Naive thymus-derived CD4-positive, alpha-beta T cell (primary cell): ENCODE measurements around the gene ZSCAN22. TPM values are rescaled to one million over a fixed set of nuclear protein-coding genes. Genes with fewer than 3 reads are reported as not detected.

Experiments used
- ATAC-seq: fragments of 150-1000 bp; cut with Tn5 transposase; 2 replicates; pipeline ENCODE4 v1.10.0; 2021; ENCODE audit warnings: mild to moderate bottlenecking, moderate library complexity
- CTCF ChIA-PET: fragments of 350-600 bp; sonication (Branson Sonifier 250); formaldehyde crosslinking; loops from one replicate; lab custom pipeline; 2021; ENCODE audit warnings: antibody characterized with exemption; lab: Charles Lee
- POLR2A ChIA-PET: fragments of 350-600 bp; sonication (Branson Sonifier 250); formaldehyde crosslinking; loops from one replicate; lab custom pipeline; 2021; ENCODE audit warnings: antibody characterized with exemption, inconsistent platforms; lab: Charles Lee
- DNase-seq, 9 donors: peaks; one replicate each; pipeline versions ENCODE4 v3.0.0 to v3.0.0-alpha.2; 2020 to 2022; ENCODE audit warnings: mixed read lengths in 1 of 9
- H3K27ac ChIP-seq: one replicate; pipeline ENCODE4 v1.7.0; 2013; ENCODE audit warnings: mild to moderate bottlenecking, low read depth, low read length, moderate library complexity
- H3K27me3 ChIP-seq, 2 donors: one replicate each; pipeline ENCODE4 v1.7.0; 2013; ENCODE audit warnings: low read length in 2 of 2, mild to moderate bottlenecking in 2 of 2, moderate library complexity in 2 of 2; ENCODE audit not compliant: control insufficient read depth in 2 of 2, insufficient read depth in 2 of 2
- H3K36me3 ChIP-seq, 3 experiments: 1 replicate in 2 of 3; 2 replicates in 1 of 3; pipeline ENCODE4 v1.7.0; 2013; ENCODE audit warnings: low read length in 3 of 3, mild to moderate bottlenecking in 3 of 3, moderate library complexity in 1 of 3; ENCODE audit not compliant: insufficient read depth in 3 of 3, control insufficient read depth in 2 of 3
- H3K4me1 ChIP-seq, 2 donors: one replicate each; pipeline ENCODE4 v1.7.0; 2013; ENCODE audit warnings: low read length in 2 of 2, mild to moderate bottlenecking in 2 of 2, moderate library complexity in 1 of 2; ENCODE audit not compliant: control insufficient read depth in 2 of 2, insufficient read depth in 2 of 2
- H3K4me3 ChIP-seq: 2 replicates; pipeline ENCODE4 v1.7.0; 2013; ENCODE audit warnings: mild to moderate bottlenecking, low read length
- H3K9me3 ChIP-seq, 3 experiments: 1 replicate in 2 of 3; 2 replicates in 1 of 3; pipeline ENCODE4 v1.7.0; 2013; ENCODE audit warnings: low read length in 3 of 3; ENCODE audit not compliant: control insufficient read depth in 2 of 3
- H3K27ac Mint-ChIP-seq, 9 donors: one replicate each; pipeline ENCODE4 v1.8.0; 2020 to 2022; ENCODE audit warnings: mixed read lengths in 9 of 9, mild to moderate bottlenecking in 8 of 9, moderate library complexity in 5 of 9, inconsistent platforms in 2 of 9
- H3K27me3 Mint-ChIP-seq, 5 donors: one replicate each; pipeline ENCODE4 v1.8.0; 2021 to 2022; ENCODE audit warnings: mixed read lengths in 5 of 5, mild to moderate bottlenecking in 1 of 5
- H3K36me3 Mint-ChIP-seq, 5 donors: one replicate each; pipeline ENCODE4 v1.8.0; 2020 to 2022; ENCODE audit warnings: mixed read lengths in 5 of 5, mild to moderate bottlenecking in 3 of 5, inconsistent platforms in 1 of 5
- H3K4me1 Mint-ChIP-seq, 7 donors: one replicate each; pipeline ENCODE4 v1.8.0; 2020 to 2022; ENCODE audit warnings: mixed read lengths in 7 of 7, mild to moderate bottlenecking in 3 of 7, inconsistent platforms in 1 of 7
- H3K4me3 Mint-ChIP-seq, 10 donors: one replicate each; pipeline ENCODE4 v1.8.0; 2020 to 2022; ENCODE audit warnings: mild to moderate bottlenecking in 10 of 10, mixed read lengths in 10 of 10, moderate library complexity in 6 of 10, inconsistent platforms in 2 of 10
- H3K9me3 Mint-ChIP-seq, 11 donors: one replicate each; pipeline ENCODE4 v1.8.0; 2020 to 2022; ENCODE audit warnings: mixed read lengths in 11 of 11, mild to moderate bottlenecking in 4 of 11, inconsistent platforms in 1 of 11, moderate library complexity in 1 of 11
- intact Hi-C, 2 donors: fragments of 100-400 bp; cut with micrococcal nuclease; formaldehyde crosslinking; loops; one replicate each; pipeline ENCODE4 v1.15.1; 2023
- polyA plus RNA-seq, 2 donors: library from polyadenylated mRNA; unstranded; fragments of 300-500 nt; fragmentation: Illumina TruSeq; gene quantifications; one replicate each; pipeline ENCODE4 v1.2.3, GENCODE V29; 2021
- total RNA-seq, 6 experiments: library from RNA in 5 of 6; stranded (reverse) in 5 of 6; gene quantifications; 1 replicate in 5 of 6; 2 replicates in 1 of 6; pipeline ENCODE4 v1.2.3 and lab custom pipeline; 2021 to 2026

Gene ZSCAN22
- 1 to 10 TPM; 1.1 to 6.0 (median 4.5) TPM for total RNA-seq
- 1 to 10 TPM; 1.3 to 3.6 TPM for polyA plus RNA-seq
- total RNA-seq (lab: John Stamatoyannopoulos, UW): 5.1 reads per million, percentile 24 among the genes with 10 or more reads in this experiment

DNA sequence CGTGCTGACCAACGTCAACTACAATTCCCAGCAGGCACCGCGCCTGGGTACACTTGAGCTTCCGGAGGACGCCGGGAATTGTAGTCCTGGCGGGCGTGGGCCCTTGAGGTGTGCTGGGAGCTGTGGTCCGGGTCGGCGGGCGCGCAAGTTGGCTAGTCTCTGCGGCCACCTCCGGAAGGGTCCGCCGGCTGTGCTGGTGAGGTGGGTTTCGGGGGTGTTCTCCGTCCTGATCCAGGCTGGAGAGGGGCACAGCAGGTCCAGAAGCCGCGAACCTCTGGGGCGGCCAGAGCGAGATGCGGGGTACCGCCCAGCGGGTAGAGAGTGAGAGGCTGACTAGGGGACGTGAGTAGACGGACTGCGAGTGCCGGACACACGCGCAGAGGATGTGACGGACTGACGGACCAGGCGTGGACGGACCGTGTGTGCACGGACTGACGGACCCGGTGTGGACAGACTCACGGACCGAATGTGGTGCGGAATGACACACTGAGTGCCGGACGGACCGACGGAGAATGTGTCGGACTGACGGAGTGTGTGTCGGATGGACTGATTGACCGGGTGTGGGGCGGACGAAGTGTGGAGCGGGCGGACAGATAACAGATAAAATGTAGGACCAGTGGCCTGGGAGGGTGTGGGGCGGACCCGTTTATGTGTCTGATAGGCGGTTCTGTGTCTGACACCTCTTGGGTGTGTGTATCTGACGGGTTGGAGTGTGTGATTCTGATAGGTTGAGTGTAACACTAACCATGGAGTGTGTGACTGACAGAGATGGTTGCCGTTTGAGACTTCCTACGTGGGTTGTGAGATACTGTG lies at the start of gene ZSCAN22:
TSS of gene ZSCAN22 (plus strand) at position 81 of the 813 bp plus-strand sequence. CDS start 7,809 bp downstream, outside the sequence.
- H3K36me3 ChIP-seq: peaks cover 0 to 4% (median 0%) of the 10 kb centered on the region in 3 experiments
- H3K27me3 ChIP-seq: no peaks in the 10 kb centered on the region
- H3K27me3 Mint-ChIP-seq: no peaks in the 10 kb centered on the region
- H3K4me3 Mint-ChIP-seq: no peak within 1 kb of the TSS
- CTCF ChIA-PET: no interaction called here
- H3K4me1 ChIP-seq: peaks cover 14 to 16% of the 10 kb centered on the region in 2 donors
- peak within 1 kb of the TSS; percentile 95 for H3K4me3 ChIP-seq
- peak within 1 kb of the TSS; percentile 72 for H3K27ac ChIP-seq
- peak; percentile 90 for ATAC-seq
- POLR2A ChIA-PET: interaction anchor here (0.7 to 1.9 kb wide), 9 partner anchors 24 to 248 kb away, joined by 3 to 13 read pairs (median 3); partner anchors contain the start of genes ZBTB45, ZNF274 and ZNF497
- DNase-seq: peak; percentile 65 to 89 (median 78)
- no peaks in the 10 kb centered on the region for H3K9me3 ChIP-seq
- peaks cover 0 to 10% (median 6%) of the 10 kb centered on the region in 7 donors for H3K4me1 Mint-ChIP-seq
- H3K36me3 Mint-ChIP-seq: peaks cover 6 to 13% (median 12%) of the 10 kb centered on the region in 5 donors
- intact Hi-C loops: loop anchor here (1.0 to 2.0 kb wide), 15 partner anchors 20 to 192 kb away; partner anchors contain the start of genes ERVK3-1 (in 2 of the 2), ZBTB45 (in 2 of the 2), ZNF132 (in 2 of the 2) and ZNF274 (in 2 of the 2)
- H3K27ac Mint-ChIP-seq: no peak within 1 kb of the TSS
- no peaks in the 10 kb centered on the region for H3K9me3 Mint-ChIP-seq

- Mint-ChIP-seq H3K4me3 (peak overlapping the region in 9 of 10 donors; percentile 17 to 98 (median 70)), H3K4me1 (peaks cover 28 to 60% (median 38%) of the 10 kb centered on the region in 7 donors), H3K27ac (peak overlapping the region in 2 of 9 donors; percentile 43 to 60), H3K36me3 (peaks cover 8 to 68% (median 43%) of the 10 kb centered on the region in 5 donors), H3K27me3 (no peaks in the 10 kb centered on the region), H3K9me3 (peaks cover 0 to 37% (median 24%) of the 10 kb centered on the region in 11 donors)
- Histone ChIP-seq H3K27me3 (no peaks in the 10 kb centered on the region), H3K36me3 (peaks cover 0 to 43% (median 0%) of the 10 kb centered on the region in 3 experiments), H3K4me3 (no peak overlapping the region), H3K9me3 (peaks cover 0 to 29% (median under 1%) of the 10 kb centered on the region in 3 experiments), H3K4me1 (peaks cover 12 to 15% of the 10 kb centered on the region in 2 donors), H3K27ac (no peak overlapping the region)
- ChIA-PET POLR2A (interaction anchor here (2.3 kb wide), 1 partner anchor 94 kb away, joined by 11 read pairs; the partner anchor contains the start of gene ZNF274), CTCF (no interaction called here)
- DNase-seq (no peak), ATAC-seq (no peak)
- intact Hi-C loops: loop anchor here (5.0 kb wide), 2 partner anchors 50 to 800 kb away; partner anchors contain the start of genes ZNF544 (in 1 of the 2) and ZNF772 (in 1 of the 2)
Measured at GRCh38 chr19:58277197-58277596, 49.6 kb upstream of the ZSCAN22 start.

DNA sequence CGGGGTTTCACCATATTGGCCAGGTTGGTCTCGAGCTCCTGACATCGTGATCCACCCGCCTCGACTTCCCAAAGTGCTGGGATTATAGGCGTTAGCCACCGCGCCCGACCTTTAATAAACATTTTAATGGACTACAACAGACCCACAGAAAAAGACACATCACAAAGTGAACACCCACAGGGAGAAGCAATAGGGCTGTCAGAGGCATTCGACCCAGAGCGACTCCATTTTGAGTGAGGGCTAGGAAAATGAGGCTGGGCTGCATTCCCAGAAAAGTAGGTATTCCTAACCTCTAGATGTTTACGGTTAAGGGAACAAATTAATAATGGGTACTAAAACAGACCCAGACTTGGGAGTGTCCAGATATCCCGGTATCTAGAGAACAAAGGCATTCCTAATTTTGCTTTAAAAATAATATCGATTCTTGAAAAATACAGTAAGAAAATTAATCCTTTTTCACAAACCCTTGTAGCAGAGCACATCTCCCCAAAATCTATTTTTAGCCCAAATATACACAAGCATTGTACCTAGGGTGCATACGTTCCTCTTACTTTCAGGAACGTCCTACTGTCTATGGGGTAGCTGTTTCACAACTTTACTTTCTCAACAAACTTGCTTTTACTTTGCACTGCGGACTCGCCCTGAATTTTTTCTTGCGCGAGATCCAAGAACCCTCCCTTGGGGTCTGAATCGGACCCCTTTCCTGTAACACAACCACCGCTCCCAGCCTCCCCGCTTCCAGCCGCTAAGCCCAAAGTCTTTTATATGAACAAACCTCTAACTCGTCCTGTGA lies 48.9 kb upstream of the ZSCAN22 start:
- peak overlapping the region; percentile 93 for H3K4me3 ChIP-seq
- Mint-ChIP-seq H3K36me3 (peaks cover 8 to 68% (median 41%) of the 10 kb centered on the region in 5 donors), H3K9me3 (peaks cover 0 to 31% (median 17%) of the 10 kb centered on the region in 11 donors), H3K4me3 (peak overlapping the region; percentile 89 to 99 (median 95)), H3K4me1 (peaks cover 28 to 63% (median 42%) of the 10 kb centered on the region in 7 donors), H3K27ac (peak overlapping the region; percentile 88 to 97 (median 96)), H3K27me3 (no peaks in the 10 kb centered on the region)
- no peaks in the 10 kb centered on the region for H3K27me3 ChIP-seq
- peaks cover 0 to 38% (median 0%) of the 10 kb centered on the region in 3 experiments for H3K36me3 ChIP-seq
- ATAC-seq (no peak), DNase-seq (no peak)
- ChIA-PET POLR2A (interaction anchor here (0.6 to 2.3 kb wide), 12 partner anchors 8 to 130 kb away, joined by 3 to 21 read pairs (median 4); partner anchors contain the start of genes ERVK3-1, ZNF274, ZNF497 and ZNF544), CTCF (no interaction called here)
- intact Hi-C loops: loop anchor here (1.0 to 5.0 kb wide), 22 partner anchors 27 to 915 kb away; partner anchors contain the start of genes ERVK3-1 (in 2 of the 2), ZNF132 (in 2 of the 2), ZNF274 (in 2 of the 2) and ZNF497 (in 2 of the 2)
- H3K4me1 ChIP-seq: peaks cover 12 to 15% of the 10 kb centered on the region in 2 donors
- peak overlapping the region; percentile 80 for H3K27ac ChIP-seq
- peaks cover 0 to 24% (median 0%) of the 10 kb centered on the region in 3 experiments for H3K9me3 ChIP-seq

DNA sequence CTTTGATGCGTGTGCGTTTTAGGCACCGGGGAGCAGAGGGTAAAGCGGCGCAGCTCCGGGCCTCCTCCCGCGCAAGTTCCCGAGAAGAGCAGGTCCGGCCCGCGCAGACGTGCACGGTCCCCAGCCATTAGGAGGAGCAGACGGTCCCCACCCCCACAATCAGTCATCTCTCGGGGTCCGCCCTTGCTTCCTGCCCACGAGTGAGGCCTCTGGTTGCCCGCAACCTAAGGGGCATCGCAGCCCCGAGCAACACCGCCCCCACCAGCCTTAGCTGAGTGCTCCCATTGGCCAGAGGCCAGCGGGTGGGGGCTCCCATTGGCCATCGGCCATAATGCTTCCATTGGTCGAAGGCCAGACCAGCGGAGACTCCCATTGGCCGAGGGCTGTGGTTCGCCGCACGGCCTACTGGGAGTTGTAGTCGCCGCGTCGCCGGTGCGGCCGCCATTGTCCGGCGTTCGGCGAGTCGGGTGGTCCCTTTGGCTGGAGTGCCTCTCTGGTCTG lies 48.2 kb upstream of the ZSCAN22 start, which contains the start of gene ZNF8:
TSS of gene ZNF8 (plus strand) at position 415 of the 501 bp plus-strand sequence. CDS start 127 bp downstream, outside the sequence.
- peak within 1 kb of the TSS; percentile 88 to 97 (median 96) for H3K27ac Mint-ChIP-seq
- H3K36me3 Mint-ChIP-seq: peaks cover 8 to 69% (median 47%) of the 10 kb centered on the region in 5 donors
- Histone ChIP-seq H3K4me3 (peak within 1 kb of the TSS; percentile 93), H3K36me3 (peaks cover 0 to 38% (median 0%) of the 10 kb centered on the region in 3 experiments), H3K9me3 (peaks cover 0 to 20% (median 0%) of the 10 kb centered on the region in 3 experiments), H3K27ac (peak within 1 kb of the TSS; percentile 80), H3K4me1 (peaks cover 12 to 15% of the 10 kb centered on the region in 2 donors), H3K27me3 (no peaks in the 10 kb centered on the region)
- intact Hi-C loops: loop anchor here (1.0 to 5.0 kb wide), 22 partner anchors 27 to 915 kb away; partner anchors contain the start of genes ERVK3-1 (in 2 of the 2), ZNF132 (in 2 of the 2), ZNF274 (in 2 of the 2) and ZNF497 (in 2 of the 2)
- peaks cover 0 to 28% (median 14%) of the 10 kb centered on the region in 11 donors for H3K9me3 Mint-ChIP-seq
- ATAC-seq: peak; percentile 99
- peaks cover 28 to 63% (median 43%) of the 10 kb centered on the region in 7 donors for H3K4me1 Mint-ChIP-seq
- H3K27me3 Mint-ChIP-seq: no peaks in the 10 kb centered on the region
- CTCF ChIA-PET: no interaction called here
- DNase-seq: peak; percentile 84 to 96 (median 93)
- peak within 1 kb of the TSS; percentile 89 to 99 (median 95) for H3K4me3 Mint-ChIP-seq
- POLR2A ChIA-PET: interaction anchor here (0.6 to 1.5 kb wide), 10 partner anchors 9 to 130 kb away, joined by 3 to 21 read pairs (median 4); partner anchors contain the start of genes ERVK3-1, ZNF274, ZNF497 and ZNF584
